Stimulated activated CD4-positive, alpha-beta T cell treated with anti-CD3 and anti-CD28 coated beads, Interleukin-1b, Interleukin-23, amount 100 ng/mL, for 4 hours (primary cell): ENCODE measurements around the gene ACP4.

Experiments
- DNase-seq, 2 donors: peaks; one replicate each; pipeline ENCODE4 v3.0.0-alpha.2; 2020; ENCODE audit warnings: low read depth in 2 of 2

Gene ACP4

GRCh38 chr19:50844296-50844935 lies 54.2 kb downstream of the ACP4 start:
- no peak for DNase-seq
